K562 (cell line): ENCODE results near the gene ARHGAP15. TPM values are rescaled to one million over a fixed set of nuclear protein-coding genes. Genes with fewer than 3 reads are reported as not detected.

Experiments
- ATAC-seq: fragments of 200-7000 bp; cut with Tn5 transposase; 3 replicates; pipeline ENCODE4 v1.9.1; 2020; ENCODE audit warnings: moderate library complexity
- BruUV-seq: library from RNA; stranded (reverse); fragments of 400-500 nt; replicated peaks from 2 replicates; lab custom pipeline; 2021; lab: Mats Ljungman, UMichigan
- CTCF ChIA-PET: fragments of 300-600 bp; formaldehyde crosslinking; extraction: SDS; loops from one replicate; lab custom pipeline; 2021; ENCODE audit warnings: low intra/inter-chr PET ratio; lab: Yijun Ruan, JAX
- POLR2A ChIA-PET: fragments of 300-600, 350-650 bp; sonication (Branson Sonifier 250); formaldehyde crosslinking; extraction: SDS; loops from one replicate; lab custom pipeline; 2021; ENCODE audit warnings: antibody characterized with exemption, inconsistent platforms; lab: Yijun Ruan, JAX
- DNase-seq, 4 experiments: peaks; one replicate each; pipeline versions ENCODE4 v3.0.0 to v3.0.0-alpha.2; 2011 to 2018; ENCODE audit warnings: low spot score in 3 of 4, mixed read lengths in 3 of 4; ENCODE audit errors: extremely low read depth in 1 of 4
- FAIRE-seq: peaks from 2 replicates; lab custom pipeline; 2011; peaks lifted over from hg19 to GRCh38; lab: Jason Lieb, UNC
- H2AFZ ChIP-seq: 2 replicates; pipeline ENCODE4 v1.6.0; 2011; ENCODE audit warnings: low read depth, low read length, control low read depth, inconsistent platforms
- H3K27ac ChIP-seq: fragments of 200-600 bp; 3 replicates; pipeline ENCODE4 v1.8.0; 2011; ENCODE audit warnings: low read depth, mild to moderate bottlenecking, control low read depth, inconsistent platforms, low read length, moderate library complexity, mixed read lengths; ENCODE audit errors: extremely low read depth
- H3K27me3 ChIP-seq, 2 experiments: fragments of 300-600 bp in 1 of 2; 2 replicates in 1 of 2; 3 replicates in 1 of 2; pipeline versions ENCODE4 v1.6.0 to v1.8.0; 2011; ENCODE audit warnings: inconsistent platforms in 2 of 2, low read length in 2 of 2, mild to moderate bottlenecking in 1 of 2, mixed read lengths in 1 of 2, moderate library complexity in 1 of 2; ENCODE audit not compliant: control insufficient read depth in 2 of 2, insufficient read depth in 2 of 2
- H3K36me3 ChIP-seq: fragments of 300-600 bp; 3 replicates; pipeline ENCODE4 v1.8.0; 2011; ENCODE audit warnings: mild to moderate bottlenecking, low read length, inconsistent platforms; ENCODE audit not compliant: control insufficient read depth, insufficient read depth
- H3K4me1 ChIP-seq, 2 experiments: fragments of 200-600 bp in 1 of 2; replicated peaks in 1 of 2; 2 replicates in 1 of 2; 3 replicates in 1 of 2; pipeline versions ENCODE4 v1.5.1 to v1.8.0; 2011; ENCODE audit warnings: inconsistent platforms in 2 of 2, low read length in 2 of 2, mild to moderate bottlenecking in 1 of 2, mixed read lengths in 1 of 2, moderate library complexity in 1 of 2; ENCODE audit not compliant: control insufficient read depth in 2 of 2, insufficient read depth in 2 of 2
- H3K4me2 ChIP-seq: 2 replicates; pipeline ENCODE4 v1.6.1; 2011; ENCODE audit warnings: low read length, control low read depth, inconsistent platforms, mixed read lengths; ENCODE audit not compliant: insufficient read depth
- H3K4me3 ChIP-seq: fragments of 200-600 bp; sonication (generic), shearing (Covaris generic); 2 replicates; pipeline ENCODE4 v1.5.1; 2016; ENCODE audit warnings: control low read depth, inconsistent platforms
- H3K79me2 ChIP-seq: fragments of 200-600 bp; 3 replicates; pipeline ENCODE4 v1.8.0; 2011; ENCODE audit warnings: low read length, inconsistent platforms; ENCODE audit not compliant: control insufficient read depth, insufficient read depth
- H3K9ac ChIP-seq, 2 experiments: 2 replicates each; pipeline versions ENCODE4 v1.6.0 to v1.6.1; 2011; ENCODE audit warnings: low read depth in 2 of 2, low read length in 2 of 2, control low read depth in 1 of 2, inconsistent platforms in 1 of 2, mild to moderate bottlenecking in 1 of 2, mixed read lengths in 1 of 2; ENCODE audit not compliant: insufficient read depth in 1 of 2
- H3K9me1 ChIP-seq: one replicate; pipeline ENCODE4 v1.6.0; 2011; ENCODE audit warnings: inconsistent platforms, mild to moderate bottlenecking, low read length, moderate library complexity; ENCODE audit not compliant: control insufficient read depth, insufficient read depth
- H3K9me3 ChIP-seq: replicated peaks from 2 replicates; pipeline ENCODE4 v1.5.1; 2011; ENCODE audit warnings: low read depth, low read length, inconsistent platforms; ENCODE audit not compliant: control insufficient read depth, insufficient read depth
- H4K20me1 ChIP-seq: replicated peaks from 2 replicates; pipeline ENCODE4 v1.6.1; 2011; ENCODE audit warnings: low read length, inconsistent platforms, mixed read lengths; ENCODE audit not compliant: control insufficient read depth, insufficient read depth
- ADNP ChIP-seq: fragments of 200-800 bp; sonication (Bioruptor generic); IDR thresholded peaks from 2 replicates; pipeline ENCODE4 v1.6.1; 2016; ENCODE audit warnings: missing genetic modification characterization, missing compliant biosample characterization
- E2F6 ChIP-seq, 2 experiments: IDR thresholded peaks; 2 replicates each; pipeline ENCODE4 v1.6.1; 2011; ENCODE audit warnings: borderline replicate concordance in 1 of 2, control low read depth in 1 of 2, low read depth in 1 of 2, low read length in 1 of 2, mild to moderate bottlenecking in 1 of 2, mixed read lengths in 1 of 2, moderate library complexity in 1 of 2; ENCODE audit not compliant: insufficient read depth in 1 of 2, insufficient read length in 1 of 2, poor library complexity in 1 of 2, severe bottlenecking in 1 of 2; ENCODE audit errors: extremely low read depth in 1 of 2
- EHMT2 ChIP-seq: fragments of 450-650 bp; IDR thresholded peaks from 2 replicates; pipeline ENCODE4 v1.6.1; 2018; ENCODE audit warnings: antibody characterized with exemption
- ESRRB ChIP-seq: fragments of 250-450 bp; sonication (Bioruptor Pico); IDR thresholded peaks from 2 replicates; pipeline ENCODE4 v1.5.0; 2020; ENCODE audit warnings: mild to moderate bottlenecking, moderate library complexity, borderline replicate concordance
- GABPB2 ChIP-seq: fragments of 250-450 bp; sonication (Bioruptor Pico); conservative IDR thresholded peaks from 2 replicates; pipeline ENCODE4 v1.5.1; 2021; ENCODE audit warnings: mild to moderate bottlenecking
- MAFG ChIP-seq: fragments of 450-650 bp; conservative IDR thresholded peaks from 2 replicates; pipeline ENCODE4 v1.6.1; 2016; ENCODE audit warnings: missing genetic modification characterization, missing compliant biosample characterization
- MEIS2 ChIP-seq: fragments of 450-650 bp; IDR thresholded peaks from 2 replicates; pipeline ENCODE4 v1.6.1; 2014; ENCODE audit warnings: mild to moderate bottlenecking; ENCODE audit not compliant: partially characterized antibody
- NFE2L1 ChIP-seq: fragments of 450-650 bp; IDR thresholded peaks from 2 replicates; pipeline ENCODE4 v1.6.1; 2016; ENCODE audit warnings: missing genetic modification characterization, low read depth, mild to moderate bottlenecking, missing compliant biosample characterization, moderate library complexity, borderline replicate concordance
- NFIC ChIP-seq: fragments of 450-650 bp; IDR thresholded peaks from 2 replicates; pipeline ENCODE4 v1.6.1; 2017; ENCODE audit warnings: mild to moderate bottlenecking, inconsistent platforms
- POLR3A ChIP-seq: IDR thresholded peaks from 2 replicates; pipeline ENCODE4 v1.6.1; 2011; ENCODE audit warnings: borderline replicate concordance, mild to moderate bottlenecking, moderate library complexity; ENCODE audit not compliant: insufficient read length, insufficient read depth; ENCODE audit errors: extremely low read depth
- SPI1 ChIP-seq: IDR thresholded peaks from 2 replicates; pipeline ENCODE4 v1.6.1; 2011; ENCODE audit warnings: low read depth, low read length, control low read depth, borderline replicate concordance
- U2AF1 ChIP-seq: fragments of 200-400 bp; formaldehyde crosslinking; optimal IDR thresholded peaks from 2 replicates; pipeline ENCODE3; 2017; ENCODE audit warnings: mild to moderate bottlenecking, low read depth, low read length, moderate library complexity
- ZC3H8 ChIP-seq: fragments of 450-650 bp; IDR thresholded peaks from 2 replicates; pipeline ENCODE4 v1.6.1; 2017
- ZNF143 ChIP-seq: sonication (generic); formaldehyde crosslinking; IDR thresholded peaks from 2 replicates; pipeline ENCODE4 v1.9.0; 2022; ENCODE audit warnings: mild to moderate bottlenecking, missing genetic modification reagents
- ZZZ3 ChIP-seq: fragments of 450-650 bp; IDR thresholded peaks from 2 replicates; pipeline ENCODE4 v1.6.1; 2016; ENCODE audit warnings: antibody characterized with exemption, mild to moderate bottlenecking, moderate library complexity
- WGBS: fragments of 100-300 bp; shearing (Covaris generic); methylation state at CpG from one replicate; pipeline ENCODE4 v1.1.6; 2016; ENCODE audit warnings: low coverage, mixed read lengths; ENCODE audit not compliant: insufficient coverage; ENCODE audit errors: missing lambda C conversion rate; 5-methylcytosine and 5-hydroxymethylcytosine counted together
- in situ Hi-C: fragments of 300-500 bp; cut with MboI; formaldehyde crosslinking; loops from 4 replicates; pipeline ENCODE4 v1.15.0; 2018; ENCODE audit warnings: inconsistent platforms, mixed read lengths
- intact Hi-C: fragments of 100-400 bp; cut with micrococcal nuclease; formaldehyde crosslinking; loops from 2 replicates; pipeline ENCODE4 v1.14.2; 2022
- polyA plus RNA-seq, 8 experiments: library from polyadenylated mRNA; depleted of rRNA in 4 of 8; stranded (reverse) in 5 of 8; unstranded in 3 of 8; fragments of >200 nt; fragmentation: Nextera tagmentation in 2 of 8; fragmentation: Illumina TruSeq in 1 of 8; extraction: Ambion mirVana in 2 of 8; extraction: Trizol in 1 of 8; gene quantifications; 2 replicates each; pipeline versions ENCODE4 v1.2.1 to v1.2.3, GENCODE V29; 2011 to 2014; ENCODE audit warnings: inconsistent platforms in 1 of 8, missing spikeins in 1 of 8
- total RNA-seq, 7 experiments: library from RNA; depleted of rRNA in 6 of 7; stranded (reverse); fragments of >200 nt in 6 of 7; fragmentation: Illumina TruSeq in 2 of 7; extraction: Trizol in 2 of 7; gene quantifications; 2 replicates each; pipeline versions ENCODE4 v1.2.1 to v1.2.3, GENCODE V29; 2011 to 2021; ENCODE audit warnings: low replicate concordance in 1 of 7
- TF ChIP-seq, protein P1 (sequence below): fragments of 450-650 bp; formaldehyde crosslinking; IDR thresholded peaks from 2 replicates; pipeline ENCODE4 v1.4.0; 2020; ENCODE audit warnings: mild to moderate bottlenecking, moderate library complexity
- TF ChIP-seq, protein P2 (sequence below): fragments of 450-650 bp; IDR thresholded peaks from 2 replicates; pipeline ENCODE4 v1.6.1; 2018; ENCODE audit not compliant: partially characterized antibody

Gene ARHGAP15
- total and polyA plus RNA-seq, 9 of the 15 experiments (the other 6 are each of a cell fraction or from before 2014, with no cell fraction given) = 1.5 to 17.9 (median 7.9) TPM

- intact Hi-C loops = no loop called here
- FAIRE-seq = no peak
- H2AFZ ChIP-seq = no peak overlapping the region
- TF ChIP-seq, protein P1, sequence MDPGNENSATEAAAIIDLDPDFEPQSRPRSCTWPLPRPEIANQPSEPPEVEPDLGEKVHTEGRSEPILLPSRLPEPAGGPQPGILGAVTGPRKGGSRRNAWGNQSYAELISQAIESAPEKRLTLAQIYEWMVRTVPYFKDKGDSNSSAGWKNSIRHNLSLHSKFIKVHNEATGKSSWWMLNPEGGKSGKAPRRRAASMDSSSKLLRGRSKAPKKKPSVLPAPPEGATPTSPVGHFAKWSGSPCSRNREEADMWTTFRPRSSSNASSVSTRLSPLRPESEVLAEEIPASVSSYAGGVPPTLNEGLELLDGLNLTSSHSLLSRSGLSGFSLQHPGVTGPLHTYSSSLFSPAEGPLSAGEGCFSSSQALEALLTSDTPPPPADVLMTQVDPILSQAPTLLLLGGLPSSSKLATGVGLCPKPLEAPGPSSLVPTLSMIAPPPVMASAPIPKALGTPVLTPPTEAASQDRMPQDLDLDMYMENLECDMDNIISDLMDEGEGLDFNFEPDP = no peak
- no peak for TF ChIP-seq ZNF143 (CRISPR knock-in tag)
- no peak for TF ChIP-seq NFIC
- no peak for TF ChIP-seq SPI1
- no peak for TF ChIP-seq ZC3H8
- TF ChIP-seq POLR3A = no peak
- no peak for TF ChIP-seq GABPB2 (CRISPR knock-in tag)
- TF ChIP-seq ESRRB (CRISPR knock-in tag) = no peak
- no peak for TF ChIP-seq EHMT2
- TF ChIP-seq NFE2L1 (tag) = no peak
- no peak for TF ChIP-seq U2AF1
- TF ChIP-seq ADNP = no peak
- TF ChIP-seq, protein P2, sequence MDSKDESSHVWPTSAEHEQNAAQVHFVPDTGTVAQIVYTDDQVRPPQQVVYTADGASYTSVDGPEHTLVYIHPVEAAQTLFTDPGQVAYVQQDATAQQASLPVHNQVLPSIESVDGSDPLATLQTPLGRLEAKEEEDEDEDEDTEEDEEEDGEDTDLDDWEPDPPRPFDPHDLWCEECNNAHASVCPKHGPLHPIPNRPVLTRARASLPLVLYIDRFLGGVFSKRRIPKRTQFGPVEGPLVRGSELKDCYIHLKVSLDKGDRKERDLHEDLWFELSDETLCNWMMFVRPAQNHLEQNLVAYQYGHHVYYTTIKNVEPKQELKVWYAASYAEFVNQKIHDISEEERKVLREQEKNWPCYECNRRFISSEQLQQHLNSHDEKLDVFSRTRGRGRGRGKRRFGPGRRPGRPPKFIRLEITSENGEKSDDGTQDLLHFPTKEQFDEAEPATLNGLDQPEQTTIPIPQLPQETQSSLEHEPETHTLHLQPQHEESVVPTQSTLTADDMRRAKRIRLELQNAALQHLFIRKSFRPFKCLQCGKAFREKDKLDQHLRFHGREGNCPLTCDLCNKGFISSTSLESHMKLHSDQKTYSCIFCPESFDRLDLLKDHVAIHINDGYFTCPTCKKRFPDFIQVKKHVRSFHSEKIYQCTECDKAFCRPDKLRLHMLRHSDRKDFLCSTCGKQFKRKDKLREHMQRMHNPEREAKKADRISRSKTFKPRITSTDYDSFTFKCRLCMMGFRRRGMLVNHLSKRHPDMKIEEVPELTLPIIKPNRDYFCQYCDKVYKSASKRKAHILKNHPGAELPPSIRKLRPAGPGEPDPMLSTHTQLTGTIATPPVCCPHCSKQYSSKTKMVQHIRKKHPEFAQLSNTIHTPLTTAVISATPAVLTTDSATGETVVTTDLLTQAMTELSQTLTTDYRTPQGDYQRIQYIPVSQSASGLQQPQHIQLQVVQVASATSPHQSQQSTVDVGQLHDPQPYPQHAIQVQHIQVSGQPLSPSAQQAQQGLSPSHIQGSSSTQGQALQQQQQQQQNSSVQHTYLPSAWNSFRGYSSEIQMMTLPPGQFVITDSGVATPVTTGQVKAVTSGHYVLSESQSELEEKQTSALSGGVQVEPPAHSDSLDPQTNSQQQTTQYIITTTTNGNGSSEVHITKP = no peak
- TF ChIP-seq MEIS2 = no peak
- TF ChIP-seq E2F6 (IDR thresholded peaks at IDR 0.05; ENCODE audit: borderline replicate concordance in 1 of 2, extremely low read depth in 1 of 2, insufficient read depth in 1 of 2, insufficient read length in 1 of 2, low read depth in 1 of 2, low read length in 1 of 2, poor library complexity in 1 of 2, severe bottlenecking in 1 of 2) = no peak
- TF ChIP-seq ZZZ3 = no peak
- TF ChIP-seq MAFG (tag) = no peak
- TF ChIP-seq, all 486 proteins: peak for 0
- Histone ChIP-seq H3K9me3 (no peaks in the 10 kb centered on the region), H3K9me1 (no peaks in the 10 kb centered on the region), H3K36me3 (no peaks in the 10 kb centered on the region), H3K9ac (no peak overlapping the region), H3K4me1 (no peaks in the 10 kb centered on the region), H3K27me3 (no peaks in the 10 kb centered on the region), H3K79me2 (no peaks in the 10 kb centered on the region), H3K4me2 (no peak overlapping the region), H4K20me1 (no peaks in the 10 kb centered on the region), H3K4me3 (no peak overlapping the region), H3K27ac (no peak overlapping the region)
- ATAC-seq (no peak), DNase-seq (no peak)
- ChIA-PET POLR2A (interaction anchor here (0.8 kb wide), 1 partner anchor 1263 kb away, joined by 4 read pairs; no protein-coding TSS in a partner anchor), CTCF (no interaction called here)
- no TSS peak for BruUV-seq
- WGBS = 16% methylated on average over 3 of the region's 3 CpGs
- in situ Hi-C loops = no loop called here
Measured at GRCh38 chr2:143473820-143474219, 344.6 kb downstream of the ARHGAP15 start.
